ENCODE results near the gene USP11.

USP11 gene

GRCh38 chrX:47232803-47233332, at the start of gene USP11:
Gene USP11, plus strand, starts transcription at chrX:47233009. Its CDS starts 35 bp downstream, at chrX:47233044.
- DNase-seq (ENCODE audit: low read depth), result no peak

GRCh38 chrX:47184486-47184885, 48.3 kb upstream of the USP11 start:
- DNase-seq (ENCODE audit: low read depth), result no peak

GRCh38 chrX:47185241-47185640, 47.6 kb upstream of the USP11 start:
- no peak for DNase-seq (ENCODE audit: low read depth)

GRCh38 chrX:47186096-47186740, 46.6 kb upstream of the USP11 start:
- DNase-seq (ENCODE audit: low read depth), result no peak

GRCh38 chrX:47187106-47187677, 45.6 kb upstream of the USP11 start:
- no peak for DNase-seq (ENCODE audit: low read depth)

GRCh38 chrX:47189906-47190305, 42.9 kb upstream of the USP11 start:
- DNase-seq (ENCODE audit: low read depth), result peak; percentile 13

GRCh38 chrX:47190445-47191269, 42.2 kb upstream of the USP11 start:
- peak; percentile 91 for DNase-seq (ENCODE audit: low read depth)

GRCh38 chrX:47191331-47191730, 41.5 kb upstream of the USP11 start:
- DNase-seq (ENCODE audit: low read depth), result peak; percentile 11

- no peak for DNase-seq (ENCODE audit: low read depth)
Observed at GRCh38 chrX:47191806-47192401, 40.9 kb upstream of the USP11 start.

GRCh38 chrX:47193475-47194193, 39.2 kb upstream of the USP11 start, which contains the start of gene UBA1:
Gene UBA1, plus strand, starts transcription at chrX:47193829. Its CDS starts 4,974 bp downstream, at chrX:47198803.
- DNase-seq (ENCODE audit: low read depth), result peak; percentile 96

GRCh38 chrX:47194194-47194787, 38.5 kb upstream of the USP11 start:
- peak; percentile 27 for DNase-seq (ENCODE audit: low read depth)

GRCh38 chrX:47196098-47196497, 36.7 kb upstream of the USP11 start:
- no peak for DNase-seq (ENCODE audit: low read depth)

- no peak for DNase-seq (ENCODE audit: low read depth)
Observed at GRCh38 chrX:47197526-47197925, 35.3 kb upstream of the USP11 start.

GRCh38 chrX:47198026-47198686, 34.7 kb upstream of the USP11 start:
- DNase-seq (ENCODE audit: low read depth), result peak; percentile 52

GRCh38 chrX:47198687-47199080, 34.1 kb upstream of the USP11 start:
- no peak for DNase-seq (ENCODE audit: low read depth)

- no peak for DNase-seq (ENCODE audit: low read depth)
Observed at GRCh38 chrX:47199286-47199685, 33.5 kb upstream of the USP11 start.

GRCh38 chrX:47200385-47201150, 32.2 kb upstream of the USP11 start:
- peak; percentile 65 for DNase-seq (ENCODE audit: low read depth)

GRCh38 chrX:47201345-47201944, 31.4 kb upstream of the USP11 start:
- DNase-seq (ENCODE audit: low read depth), result no peak

GRCh38 chrX:47202316-47202715, 30.5 kb upstream of the USP11 start:
- no peak for DNase-seq (ENCODE audit: low read depth)

Data from iris pigment epithelial cell (primary cell).